A673 (cell line): ENCODE measurements around the gene SPACA6.

Experiments used
- EZH2 ChIP-seq: fragments of 200-600 bp; sonication (generic); IDR thresholded peaks from 2 replicates; pipeline ENCODE4 v1.6.1; 2017; ENCODE audit warnings: borderline replicate concordance, low read depth, mild to moderate bottlenecking, mixed read lengths, antibody characterized with exemption, low read length; ENCODE audit not compliant: poor library complexity, severe bottlenecking
- TF ChIP-seq, protein P1 (sequence below): fragments of 300-800, 200-600 bp; sonication (generic); conservative IDR thresholded peaks from 2 replicates; pipeline ENCODE4 v1.5.1; 2017; ENCODE audit warnings: low read depth, mild to moderate bottlenecking, antibody characterized with exemption, low read length, moderate library complexity, mixed read lengths

DNA sequence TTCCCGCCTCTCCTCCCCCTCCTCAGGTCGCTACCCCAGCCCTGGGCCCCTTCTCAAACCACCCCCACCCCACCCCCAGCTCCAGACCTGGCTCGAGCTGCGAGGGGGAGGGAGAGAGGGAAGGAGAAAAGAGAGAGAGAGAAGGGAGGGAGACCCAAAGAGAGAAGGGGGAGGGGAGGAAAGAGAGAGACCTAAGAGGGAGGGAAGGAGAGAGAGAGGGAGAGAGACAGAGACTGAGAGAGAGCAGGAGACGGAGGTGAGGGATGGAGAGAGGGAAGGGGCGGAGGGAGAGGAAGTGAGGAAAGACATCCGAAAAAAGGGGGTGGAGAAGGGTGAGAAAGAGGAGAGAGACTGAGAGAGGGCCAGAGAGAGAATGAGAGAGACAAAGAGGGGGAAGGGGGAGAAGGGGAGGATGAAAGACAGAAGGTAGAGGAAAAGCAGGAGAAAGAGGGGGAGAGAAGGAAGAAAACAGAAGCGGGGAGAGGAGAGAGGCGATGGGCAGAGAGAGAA, 2.0 kb upstream of the SPACA6 start:
- TF ChIP-seq, protein P1, sequence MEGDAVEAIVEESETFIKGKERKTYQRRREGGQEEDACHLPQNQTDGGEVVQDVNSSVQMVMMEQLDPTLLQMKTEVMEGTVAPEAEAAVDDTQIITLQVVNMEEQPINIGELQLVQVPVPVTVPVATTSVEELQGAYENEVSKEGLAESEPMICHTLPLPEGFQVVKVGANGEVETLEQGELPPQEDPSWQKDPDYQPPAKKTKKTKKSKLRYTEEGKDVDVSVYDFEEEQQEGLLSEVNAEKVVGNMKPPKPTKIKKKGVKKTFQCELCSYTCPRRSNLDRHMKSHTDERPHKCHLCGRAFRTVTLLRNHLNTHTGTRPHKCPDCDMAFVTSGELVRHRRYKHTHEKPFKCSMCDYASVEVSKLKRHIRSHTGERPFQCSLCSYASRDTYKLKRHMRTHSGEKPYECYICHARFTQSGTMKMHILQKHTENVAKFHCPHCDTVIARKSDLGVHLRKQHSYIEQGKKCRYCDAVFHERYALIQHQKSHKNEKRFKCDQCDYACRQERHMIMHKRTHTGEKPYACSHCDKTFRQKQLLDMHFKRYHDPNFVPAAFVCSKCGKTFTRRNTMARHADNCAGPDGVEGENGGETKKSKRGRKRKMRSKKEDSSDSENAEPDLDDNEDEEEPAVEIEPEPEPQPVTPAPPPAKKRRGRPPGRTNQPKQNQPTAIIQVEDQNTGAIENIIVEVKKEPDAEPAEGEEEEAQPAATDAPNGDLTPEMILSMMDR, result no peak
- no peak for TF ChIP-seq EZH2
